ENCODE data around the gene BNC2. TPM values are rescaled to one million over a fixed set of nuclear protein-coding genes. Genes with fewer than 3 reads are reported as not detected.
A peak's percentile ranks its signal among the peaks of the same experiment; 100 is the strongest.

BNC2 gene
- total and polyA plus RNA-seq, 2 donors (not counting 1 experiment from before 2014, with no cell fraction given): 34.7 to 39.1 TPM

- Histone ChIP-seq H3K4me2 (ENCODE audit: extremely low read depth, insufficient read depth, low read length) (peak overlapping the region; percentile 26), H3K27ac (ENCODE audit: insufficient read depth, low read length) (peak overlapping the region; percentile 15), H3K79me2 (ENCODE audit: control insufficient read depth, insufficient read depth, low read length) (peaks cover 42% of the 10 kb centered on the region), H3K9ac (ENCODE audit: insufficient read depth, low read length) (no peak overlapping the region), H2AFZ (ENCODE audit: low read length) (no peak overlapping the region), H3K36me3 (ENCODE audit: control insufficient read depth, insufficient read depth, low read length) (no peaks in the 10 kb centered on the region), H3K9me3 (ENCODE audit: control insufficient read depth, insufficient read depth, low read depth, low read length) (no peaks in the 10 kb centered on the region), H4K20me1 (ENCODE audit: control insufficient read depth, extremely low read depth, insufficient read depth, low read length) (no peaks in the 10 kb centered on the region), H3K27me3 (ENCODE audit: control insufficient read depth, insufficient read depth, low read length) (no peaks in the 10 kb centered on the region), H3K4me3 (replicated peaks in 1 of 4; ENCODE audit: control extremely low read depth in 1 of 4, insufficient read depth in 1 of 4, low read depth in 3 of 4, low read length in 4 of 4) (no peak overlapping the region), H3K4me1 (ENCODE audit: control insufficient read depth, extremely low read depth, insufficient read depth, low read length) (no peaks in the 10 kb centered on the region)
- DNase-seq (ENCODE audit: low read depth in 2 of 2): peak; percentile 68 to 72
- TF ChIP-seq EZH2 (IDR thresholded peaks at IDR 0.05; ENCODE audit: low read length, missing control alignments) (no peak), CTCF (conservative IDR thresholded peaks at IDR 0.05 in 1 of 2, IDR thresholded peaks at IDR 0.05 in 1 of 2; ENCODE audit: low read depth in 1 of 2, low read length in 2 of 2) (no peak)
Observed at GRCh38 chr9:16794871-16795639, 75.4 kb downstream of the BNC2 start.

GRCh38 chr9:16794103-16794502 lies 76.4 kb downstream of the BNC2 start:
- Histone ChIP-seq H3K36me3 (ENCODE audit: control insufficient read depth, insufficient read depth, low read length) (no peaks in the 10 kb centered on the region), H3K79me2 (ENCODE audit: control insufficient read depth, insufficient read depth, low read length) (peaks cover 47% of the 10 kb centered on the region), H3K4me3 (replicated peaks in 1 of 4; ENCODE audit: control extremely low read depth in 1 of 4, insufficient read depth in 1 of 4, low read depth in 3 of 4, low read length in 4 of 4) (no peak overlapping the region), H3K9me3 (ENCODE audit: control insufficient read depth, insufficient read depth, low read depth, low read length) (no peaks in the 10 kb centered on the region), H3K27ac (ENCODE audit: insufficient read depth, low read length) (no peak overlapping the region), H3K9ac (ENCODE audit: insufficient read depth, low read length) (no peak overlapping the region), H3K4me2 (ENCODE audit: extremely low read depth, insufficient read depth, low read length) (no peak overlapping the region), H4K20me1 (ENCODE audit: control insufficient read depth, extremely low read depth, insufficient read depth, low read length) (no peaks in the 10 kb centered on the region), H3K4me1 (ENCODE audit: control insufficient read depth, extremely low read depth, insufficient read depth, low read length) (no peaks in the 10 kb centered on the region), H2AFZ (ENCODE audit: low read length) (no peak overlapping the region), H3K27me3 (ENCODE audit: control insufficient read depth, insufficient read depth, low read length) (no peaks in the 10 kb centered on the region)
- TF ChIP-seq EZH2 (IDR thresholded peaks at IDR 0.05; ENCODE audit: low read length, missing control alignments) (no peak), CTCF (conservative IDR thresholded peaks at IDR 0.05 in 1 of 2, IDR thresholded peaks at IDR 0.05 in 1 of 2; ENCODE audit: low read depth in 1 of 2, low read length in 2 of 2) (no peak)
- DNase-seq (ENCODE audit: low read depth in 2 of 2): no peak

- Histone ChIP-seq H4K20me1 (ENCODE audit: control insufficient read depth, extremely low read depth, insufficient read depth, low read length) (no peaks in the 10 kb centered on the region), H2AFZ (ENCODE audit: low read length) (no peak overlapping the region), H3K9me3 (ENCODE audit: control insufficient read depth, insufficient read depth, low read depth, low read length) (no peaks in the 10 kb centered on the region), H3K4me3 (replicated peaks in 1 of 4; ENCODE audit: control extremely low read depth in 1 of 4, insufficient read depth in 1 of 4, low read depth in 3 of 4, low read length in 4 of 4) (no peak overlapping the region), H3K9ac (ENCODE audit: insufficient read depth, low read length) (no peak overlapping the region), H3K27me3 (ENCODE audit: control insufficient read depth, insufficient read depth, low read length) (no peaks in the 10 kb centered on the region), H3K4me2 (ENCODE audit: extremely low read depth, insufficient read depth, low read length) (no peak overlapping the region), H3K79me2 (ENCODE audit: control insufficient read depth, insufficient read depth, low read length) (peaks cover 31% of the 10 kb centered on the region), H3K27ac (ENCODE audit: insufficient read depth, low read length) (no peak overlapping the region), H3K36me3 (ENCODE audit: control insufficient read depth, insufficient read depth, low read length) (peaks cover 1% of the 10 kb centered on the region), H3K4me1 (ENCODE audit: control insufficient read depth, extremely low read depth, insufficient read depth, low read length) (no peaks in the 10 kb centered on the region)
- TF ChIP-seq EZH2 (IDR thresholded peaks at IDR 0.05; ENCODE audit: low read length, missing control alignments) (no peak), CTCF (conservative IDR thresholded peaks at IDR 0.05 in 1 of 2, IDR thresholded peaks at IDR 0.05 in 1 of 2; ENCODE audit: low read depth in 1 of 2, low read length in 2 of 2) (no peak)
- DNase-seq (ENCODE audit: low read depth in 2 of 2): peak; percentile 31 to 64
Observed at GRCh38 chr9:16787724-16788123, 82.7 kb downstream of the BNC2 start.

Measured in fibroblast of lung (primary cell).